HG03159 (cell line): ENCODE measurements around the gene LYZL2.
A peak's percentile ranks its signal among the peaks of the same experiment; 100 is the strongest.
"Not testable (repeated sequence)": the region's sequence is repeated elsewhere in the genome, so short reads cannot be mapped to it uniquely, and the experiment has no call there.

Experiments
- ATAC-seq: cut with Tn5 transposase; IDR thresholded peaks from one replicate; pipeline ENCODE4 v1.9.1; 2021; ENCODE audit warnings: mild to moderate bottlenecking, moderate library complexity; ENCODE audit not compliant: unreplicated experiment

Gene LYZL2

GRCh38 chr10:30629653-30630052 is at the start of gene LYZL2:
LYZL2 (minus strand) TSS chr10:30629753; CDS start chr10:30626915, 2,838 bp downstream.
- no peak for ATAC-seq

DNA sequence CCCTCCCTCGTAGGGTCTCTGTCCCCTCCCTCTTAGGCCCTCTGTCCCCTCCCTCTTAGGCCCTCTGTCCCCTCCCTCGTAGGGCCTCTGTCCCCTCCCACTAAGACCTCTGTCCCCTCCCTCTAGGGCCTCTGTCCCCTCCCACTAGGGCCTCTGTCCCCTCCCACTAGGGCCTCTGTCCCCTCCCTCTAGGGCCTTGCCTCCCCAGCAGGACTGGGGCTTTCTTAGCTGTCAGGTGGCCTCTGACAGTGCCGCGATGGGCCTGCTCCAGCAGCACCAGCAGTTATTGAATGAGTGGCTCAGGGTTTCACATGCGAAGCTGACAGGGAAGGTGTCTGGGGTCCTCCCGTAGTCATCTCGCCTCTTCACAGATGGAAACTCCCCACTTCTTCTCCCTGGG is 48.1 kb upstream of the LYZL2 start:
- not testable (repeated sequence) for ATAC-seq

- ATAC-seq = not testable (repeated sequence)
Observed at GRCh38 chr10:30677146-30677545, 47.6 kb upstream of the LYZL2 start.

- no peak for ATAC-seq
Observed at GRCh38 chr10:30675791-30676718, 46.5 kb upstream of the LYZL2 start.

DNA sequence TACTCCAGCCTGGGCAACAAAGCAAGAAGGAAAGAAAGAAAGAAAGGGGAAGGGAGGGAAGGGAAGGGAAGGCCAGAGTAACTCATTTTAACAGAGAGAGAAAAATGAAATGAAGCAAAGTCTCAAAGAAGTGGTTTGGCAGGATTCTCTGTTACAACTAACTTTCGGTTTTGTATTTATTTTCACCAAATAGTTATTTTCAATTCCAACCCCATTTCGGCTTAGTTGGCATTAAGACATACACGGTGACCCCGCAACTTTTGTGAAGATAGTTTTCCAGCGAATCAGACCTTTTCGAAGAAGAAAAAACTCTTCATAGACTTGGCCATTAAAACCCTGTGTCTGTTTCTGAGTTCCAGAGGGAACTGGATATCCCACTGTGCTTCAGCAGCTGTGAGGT is 45.2 kb upstream of the LYZL2 start:
- no peak for ATAC-seq

- not testable (repeated sequence) for ATAC-seq
Observed at GRCh38 chr10:30673262-30673661, 43.7 kb upstream of the LYZL2 start.

DNA sequence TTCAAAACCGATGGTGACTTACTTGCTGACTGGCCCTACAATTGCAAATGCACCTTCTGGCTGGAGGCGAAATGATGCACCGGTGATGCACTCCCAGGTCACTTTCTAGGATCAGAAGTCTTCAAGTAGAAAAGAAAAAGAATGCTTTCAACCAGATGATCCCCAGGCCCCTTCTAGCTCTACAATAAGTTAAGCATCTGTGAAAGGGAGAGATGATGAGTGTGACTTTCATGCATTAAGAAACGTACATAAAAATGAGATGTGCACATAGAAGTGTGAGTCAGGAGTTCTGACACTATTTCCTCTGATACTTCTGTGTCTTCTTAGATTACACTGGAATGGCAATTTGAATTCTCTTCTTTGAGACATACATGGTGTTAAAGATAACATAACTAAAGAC is 42.8 kb upstream of the LYZL2 start:
- not testable (repeated sequence) for ATAC-seq

DNA sequence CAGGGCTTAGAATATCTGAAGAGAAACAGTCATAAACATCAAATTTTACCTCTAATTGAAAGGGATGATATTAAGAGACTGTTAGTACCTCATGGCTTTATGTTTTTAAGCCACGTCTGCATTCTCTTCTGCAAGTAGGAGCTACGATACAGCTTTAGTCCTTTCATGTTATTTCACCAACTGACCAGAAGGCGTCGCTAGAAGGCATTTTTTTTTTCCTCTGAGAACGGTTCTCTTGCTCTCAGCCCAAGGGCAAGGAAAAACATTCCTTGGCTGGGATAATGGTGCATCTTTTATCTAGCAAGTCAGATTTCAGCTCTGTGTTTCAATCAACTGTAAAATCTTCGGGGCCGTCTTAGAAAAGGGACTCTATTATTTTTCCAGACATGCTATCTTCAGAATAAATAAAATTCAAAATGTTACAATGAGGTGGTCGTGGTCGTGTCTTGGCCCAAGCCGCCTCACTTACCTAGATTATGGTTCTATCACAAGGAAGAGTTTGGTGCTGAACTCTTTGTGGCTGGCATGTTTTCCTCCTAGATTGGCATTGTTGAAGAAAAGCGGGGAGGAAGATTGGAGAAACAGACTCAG is 41.6 kb upstream of the LYZL2 start:
- no peak for ATAC-seq

GRCh38 chr10:30667982-30668381 is 38.4 kb upstream of the LYZL2 start:
- ATAC-seq = not testable (repeated sequence)

DNA sequence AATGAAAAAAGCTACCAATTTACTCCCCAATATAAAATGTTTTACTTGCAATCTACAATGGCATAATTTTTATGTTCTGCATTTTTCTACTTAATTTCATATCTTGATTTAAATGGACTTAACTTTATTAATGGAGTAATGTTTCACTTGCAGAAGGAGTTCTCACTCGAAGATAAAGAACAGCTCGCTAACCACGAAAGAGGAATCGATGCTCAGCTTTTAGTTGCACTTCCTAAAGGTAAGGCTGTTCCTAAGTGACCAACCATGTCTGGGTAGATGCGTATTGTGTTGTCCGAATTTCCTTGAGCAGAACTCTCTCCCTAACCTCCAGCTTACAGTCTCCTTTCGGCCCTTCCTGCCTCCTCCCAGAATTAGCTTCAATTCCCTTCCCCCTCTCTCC is 33.9 kb upstream of the LYZL2 start:
- ATAC-seq = peak; percentile 79

GRCh38 chr10:30662814-30663213 is 33.3 kb upstream of the LYZL2 start:
- ATAC-seq = no peak

DNA sequence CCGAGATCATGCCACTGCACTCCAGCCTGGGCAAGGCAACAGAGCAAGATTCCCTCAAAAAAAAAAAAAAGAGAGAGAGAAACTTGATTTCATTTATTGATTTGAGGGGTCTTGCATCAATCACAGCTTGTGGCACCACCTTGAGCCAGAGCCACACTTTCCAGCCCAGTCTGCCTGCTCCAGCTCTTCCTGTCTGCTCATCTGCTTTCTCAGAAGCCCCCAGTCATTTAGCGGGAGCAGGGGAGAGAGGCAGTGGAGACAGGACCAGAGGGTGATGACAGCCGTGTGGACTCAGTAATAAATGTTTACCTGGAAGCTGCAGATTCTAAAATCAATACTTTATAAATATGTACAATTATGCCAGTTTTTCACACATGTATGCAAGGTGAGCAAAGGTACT is 30.8 kb upstream of the LYZL2 start:
- ATAC-seq = not testable (repeated sequence)

DNA sequence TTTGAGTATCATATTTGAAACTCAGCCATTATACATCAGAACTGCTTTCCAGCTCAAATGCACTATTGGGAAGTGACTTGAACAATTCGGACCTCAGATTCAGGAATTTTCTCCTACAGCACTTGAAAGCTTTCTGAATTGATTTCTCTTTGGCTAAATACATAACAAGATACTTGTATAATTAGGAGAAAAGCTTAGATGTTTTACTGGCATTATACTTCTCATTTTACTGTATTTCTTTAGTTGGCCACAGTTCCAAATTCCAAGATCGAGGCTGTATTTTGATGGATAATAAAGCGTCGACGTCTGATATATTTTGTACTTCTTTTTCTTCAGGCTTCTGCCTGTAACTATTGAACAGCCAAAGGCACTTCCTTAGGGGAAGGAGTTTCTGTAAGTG is 26.7 kb upstream of the LYZL2 start:
- ATAC-seq = no peak

GRCh38 chr10:30655001-30655400 is 25.4 kb upstream of the LYZL2 start:
- not testable (repeated sequence) for ATAC-seq

DNA sequence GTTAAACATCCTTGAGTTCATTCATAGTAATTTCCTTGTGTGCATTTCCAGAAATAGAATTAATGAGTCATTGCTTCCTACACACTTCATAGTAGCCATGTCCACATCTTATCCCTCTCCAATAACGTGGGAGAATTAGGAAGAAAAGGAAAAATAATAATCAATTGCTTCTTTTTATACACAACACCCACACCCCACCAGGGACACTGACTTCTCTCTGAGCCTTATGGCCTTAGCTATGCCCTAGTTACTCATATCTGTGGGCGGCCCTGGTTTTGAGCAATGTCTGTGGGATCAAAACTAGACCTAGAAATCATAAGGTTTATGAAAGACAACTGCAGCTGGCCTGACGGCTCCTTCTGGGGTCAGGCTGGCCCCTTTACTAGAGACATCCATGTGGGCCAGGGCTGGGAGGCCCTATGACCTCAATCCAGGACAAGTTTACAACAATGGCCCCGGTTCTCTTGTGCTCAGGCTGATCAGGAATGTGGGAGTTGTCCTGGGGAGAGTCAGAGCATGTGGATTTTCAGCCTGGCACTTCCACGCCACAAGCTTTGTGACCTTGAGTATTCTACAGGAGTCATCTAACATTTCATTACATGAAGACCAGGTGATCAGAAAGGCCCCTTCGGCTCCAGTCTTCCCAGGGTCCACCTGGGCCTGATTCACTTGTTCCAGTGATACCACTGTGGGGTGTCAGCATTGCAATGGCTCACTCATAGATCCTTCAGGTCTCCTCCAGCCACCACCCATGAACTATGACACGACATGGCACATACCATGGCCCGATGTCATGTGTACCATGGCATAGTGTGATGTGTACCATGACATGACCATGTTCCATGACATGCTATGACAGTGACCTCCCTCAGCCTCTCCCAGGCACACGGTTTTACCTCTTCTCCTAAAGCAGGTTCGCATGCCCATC is 22.2 kb upstream of the LYZL2 start:
- ATAC-seq = not testable (repeated sequence)

DNA sequence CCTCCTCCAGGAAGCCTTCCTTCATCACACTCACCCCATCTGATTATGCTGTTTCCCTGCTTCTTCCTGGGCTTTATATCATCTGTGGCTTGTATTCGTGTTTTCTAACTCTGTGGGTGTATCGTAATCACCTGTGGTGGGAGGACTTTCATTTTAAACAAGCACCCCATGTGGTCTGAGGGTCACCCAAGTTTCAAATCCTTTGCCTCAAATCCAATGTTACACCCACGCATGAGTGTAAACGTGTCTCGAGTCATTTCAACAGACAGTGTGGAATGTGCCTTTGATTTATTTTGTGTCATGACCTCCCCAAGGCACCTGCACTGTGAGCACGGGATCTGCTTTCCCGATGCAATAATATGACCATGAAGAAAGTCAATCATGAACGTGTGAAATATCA is 17.5 kb upstream of the LYZL2 start:
- no peak for ATAC-seq

DNA sequence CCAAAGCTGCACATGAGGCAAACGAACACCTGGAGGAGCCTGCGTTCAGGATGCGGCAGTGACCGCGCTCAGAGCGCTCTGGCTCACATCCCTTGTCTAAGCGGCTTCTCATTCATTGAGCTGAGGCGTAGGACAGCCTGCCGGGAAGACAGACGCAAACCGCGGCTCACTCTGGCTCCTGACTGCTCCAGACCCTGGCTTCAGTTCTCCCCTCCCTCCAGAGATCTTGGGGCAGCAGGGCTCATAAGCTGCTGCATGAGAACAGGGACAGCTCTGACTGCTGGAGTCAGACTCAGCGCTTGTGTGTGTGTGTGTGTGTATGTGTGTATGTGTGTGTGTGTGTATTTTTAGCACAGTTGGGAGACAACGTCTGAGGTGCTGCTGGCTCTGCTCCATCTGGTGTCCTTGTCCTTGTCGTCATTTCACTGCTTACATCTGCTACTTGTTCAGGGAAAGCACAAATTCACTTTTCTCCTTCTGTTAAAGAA is 15.8 kb upstream of the LYZL2 start:
- ATAC-seq = no peak

DNA sequence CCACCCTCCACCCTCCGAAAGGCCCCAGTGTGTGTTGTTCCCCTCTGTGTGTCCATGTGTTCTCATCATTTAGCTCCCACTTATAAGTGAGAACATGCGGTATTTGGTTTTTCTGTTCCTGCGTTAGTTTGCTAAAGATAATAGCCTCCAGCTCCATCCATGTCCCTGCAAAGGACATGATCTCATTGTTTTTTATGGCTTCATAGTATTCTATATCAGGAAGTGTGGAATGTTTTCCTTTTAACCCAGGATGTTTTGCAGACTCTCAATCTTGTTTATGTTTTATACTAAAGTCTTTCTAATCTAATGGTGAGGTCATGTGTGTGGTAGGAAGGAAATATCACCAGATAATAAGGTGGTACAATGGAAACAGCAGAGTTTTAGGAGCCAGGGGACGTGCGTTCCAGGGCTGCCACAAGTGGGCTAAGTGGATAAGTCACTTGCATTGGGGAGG is 14.9 kb upstream of the LYZL2 start:
- ATAC-seq = not testable (repeated sequence)

- not testable (repeated sequence) for ATAC-seq
Observed at GRCh38 chr10:30643557-30644199, 14.1 kb upstream of the LYZL2 start.

GRCh38 chr10:30642856-30643255 is 13.3 kb upstream of the LYZL2 start:
- ATAC-seq = not testable (repeated sequence)
